Stomach (tissue), 4 donors: ENCODE measurements around the gene GRB10.

Source experiments
- CTCF ChIP-seq, 7 experiments: fragments of 450-650 bp in 4 of 7; fragments of 200-600 bp in 3 of 7; sonication (generic) in 3 of 7; IDR thresholded peaks; one replicate each; pipeline ENCODE4 v1.5.1; 2016 to 2019; ENCODE audit warnings: antibody characterized with exemption in 7 of 7, control low read depth in 2 of 7, mild to moderate bottlenecking in 1 of 7
- EP300 ChIP-seq: sonication (generic); formaldehyde crosslinking; IDR thresholded peaks from one replicate; pipeline ENCODE4 v1.6.1; 2017; ENCODE audit warnings: antibody characterized with exemption
- POLR2A ChIP-seq, 4 donors: fragments of 450-650 bp; IDR thresholded peaks; one replicate each; pipeline ENCODE4 v1.6.1; 2016; ENCODE audit warnings: antibody characterized with exemption in 4 of 4, control low read depth in 2 of 4, mild to moderate bottlenecking in 1 of 4, moderate library complexity in 1 of 4
- POLR2AphosphoS5 ChIP-seq, 3 donors: sonication (generic); formaldehyde crosslinking; IDR thresholded peaks; one replicate each; pipeline ENCODE4 v1.6.1; 2016; ENCODE audit warnings: antibody characterized with exemption in 3 of 3

- TF ChIP-seq POLR2A (IDR thresholded peaks at IDR 0.05) (no peak), EP300 (no peak), CTCF (IDR thresholded peaks at IDR 0.05) (no peak), POLR2AphosphoS5 (IDR thresholded peaks at IDR 0.05) (no peak)
These were observed 141.0 kb downstream of the GRB10 start for GRCh38 chr7:50641442-50642405.
